Astrocyte (in vitro differentiated cells and primary cell): ENCODE measurements around the gene NUAK2. TPM values are rescaled to one million over a fixed set of nuclear protein-coding genes. Genes with fewer than 3 reads are reported as not detected.

Experiments used
- DNase-seq: peaks from one replicate; pipeline ENCODE4 v3.0.0-alpha.2; 2010; ENCODE audit warnings: low read depth
- FAIRE-seq: peaks from 2 replicates; lab custom pipeline; 2011; peaks lifted over from hg19 to GRCh38; lab: Jason Lieb, UNC
- H2AFZ ChIP-seq: 2 replicates; pipeline ENCODE4 v1.6.0; 2012; ENCODE audit warnings: low read depth, low read length, inconsistent platforms
- H3K27ac ChIP-seq: 2 replicates; pipeline ENCODE4 v1.5.1; 2011; ENCODE audit warnings: low read depth, low read length, inconsistent platforms
- H3K27me3 ChIP-seq: 2 replicates; pipeline ENCODE4 v1.6.0; 2011; ENCODE audit warnings: low read length, inconsistent platforms; ENCODE audit not compliant: insufficient read depth
- H3K36me3 ChIP-seq: 2 replicates; pipeline ENCODE4 v1.5.1; 2011; ENCODE audit warnings: low read length, inconsistent platforms; ENCODE audit not compliant: insufficient read depth
- H3K4me1 ChIP-seq: 2 replicates; pipeline ENCODE4 v1.5.1; 2011; ENCODE audit warnings: low read length, inconsistent platforms; ENCODE audit not compliant: insufficient read depth
- H3K4me2 ChIP-seq: 2 replicates; pipeline ENCODE4 v1.6.0; 2012; ENCODE audit warnings: low read length, inconsistent platforms
- H3K4me3 ChIP-seq: 2 replicates; pipeline ENCODE4 v1.5.1; 2011; ENCODE audit warnings: low read depth, mild to moderate bottlenecking, low read length, inconsistent platforms; ENCODE audit not compliant: insufficient read depth
- H3K79me2 ChIP-seq: 2 replicates; pipeline ENCODE4 v1.6.0; 2012; ENCODE audit warnings: mild to moderate bottlenecking, low read length, inconsistent platforms; ENCODE audit not compliant: insufficient read depth
- H3K9ac ChIP-seq: 2 replicates; pipeline ENCODE4 v1.6.0; 2012; ENCODE audit warnings: mild to moderate bottlenecking, low read length, inconsistent platforms
- H3K9me3 ChIP-seq: 2 replicates; pipeline ENCODE4 v1.5.1; 2012; ENCODE audit warnings: low read depth, mild to moderate bottlenecking, low read length, inconsistent platforms; ENCODE audit not compliant: insufficient read depth
- H4K20me1 ChIP-seq: 2 replicates; pipeline ENCODE4 v1.6.0; 2012; ENCODE audit warnings: low read length, inconsistent platforms; ENCODE audit not compliant: insufficient read depth
- H3K27ac Mint-ChIP-seq: one replicate; pipeline ENCODE4 v1.8.0; 2021; ENCODE audit warnings: mild to moderate bottlenecking, mixed read lengths; ENCODE audit not compliant: unreplicated experiment
- H3K27me3 Mint-ChIP-seq: one replicate; pipeline ENCODE4 v1.8.0; 2021; ENCODE audit warnings: low read depth, mixed read lengths; ENCODE audit not compliant: unreplicated experiment
- H3K36me3 Mint-ChIP-seq: one replicate; pipeline ENCODE4 v1.8.0; 2021; ENCODE audit warnings: low read depth, mixed read lengths; ENCODE audit not compliant: unreplicated experiment
- H3K4me1 Mint-ChIP-seq: one replicate; pipeline ENCODE4 v1.8.0; 2021; ENCODE audit warnings: low read depth, mixed read lengths; ENCODE audit not compliant: unreplicated experiment
- H3K4me3 Mint-ChIP-seq: one replicate; pipeline ENCODE4 v1.8.0; 2021; ENCODE audit warnings: mild to moderate bottlenecking, moderate library complexity, mixed read lengths; ENCODE audit not compliant: unreplicated experiment
- H3K9me3 Mint-ChIP-seq: one replicate; pipeline ENCODE4 v1.8.0; 2021; ENCODE audit warnings: mild to moderate bottlenecking, mixed read lengths; ENCODE audit not compliant: unreplicated experiment
- CTCF ChIP-seq: IDR thresholded peaks from 2 replicates; pipeline ENCODE4 v1.5.1; 2011; ENCODE audit warnings: low read depth, mild to moderate bottlenecking, inconsistent platforms, low read length, moderate library complexity; ENCODE audit not compliant: insufficient read depth
- EZH2 ChIP-seq: IDR thresholded peaks from 2 replicates; pipeline ENCODE4 v1.6.1; 2012; ENCODE audit warnings: mild to moderate bottlenecking, low read length, inconsistent platforms; ENCODE audit not compliant: insufficient read depth
- total RNA-seq: library from RNA; stranded (reverse); gene quantifications from 2 replicates; pipeline ENCODE4 v1.2.1, GENCODE V29; 2021

Gene NUAK2
- total RNA-seq, 1 donor from 2014 or later = 49.4 TPM

DNA sequence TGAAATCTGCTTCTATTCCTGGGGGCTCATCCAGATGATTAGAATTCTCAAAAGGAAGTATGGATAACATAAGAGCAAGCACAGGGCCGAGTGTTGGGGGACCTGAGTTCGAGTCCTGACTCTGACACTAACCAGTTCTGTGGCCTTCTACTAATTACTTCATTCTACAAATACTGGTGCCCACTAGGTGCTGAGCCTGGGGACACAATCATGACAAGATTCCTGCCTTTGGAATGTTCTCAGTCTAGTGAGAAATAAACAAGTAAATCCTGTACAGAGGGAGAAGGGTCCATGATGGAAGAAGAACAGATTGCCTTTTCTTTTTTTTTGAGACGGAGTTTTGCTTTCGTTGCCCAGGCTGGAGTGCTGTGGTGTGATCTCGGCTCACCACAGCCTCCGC lies 2.2 kb upstream of the NUAK2 start:
- Histone ChIP-seq H3K9ac (no peak overlapping the region), H3K36me3 (no peaks in the 10 kb centered on the region), H3K4me3 (no peak overlapping the region), H3K27ac (no peak overlapping the region), H3K79me2 (peaks cover 28% of the 10 kb centered on the region), H3K4me2 (no peak overlapping the region), H4K20me1 (peaks cover 24% of the 10 kb centered on the region), H3K27me3 (peaks cover 2% of the 10 kb centered on the region), H2AFZ (no peak overlapping the region), H3K9me3 (no peaks in the 10 kb centered on the region), H3K4me1 (peaks cover 25% of the 10 kb centered on the region)
- Mint-ChIP-seq H3K9me3 (peaks cover 7% of the 10 kb centered on the region), H3K27me3 (peaks cover 3% of the 10 kb centered on the region), H3K4me1 (peaks cover 19% of the 10 kb centered on the region), H3K36me3 (peaks cover 10% of the 10 kb centered on the region), H3K27ac (no peak overlapping the region), H3K4me3 (no peak overlapping the region)
- FAIRE-seq (no peak), DNase-seq (no peak)
- TF ChIP-seq EZH2 = no peak

DNA sequence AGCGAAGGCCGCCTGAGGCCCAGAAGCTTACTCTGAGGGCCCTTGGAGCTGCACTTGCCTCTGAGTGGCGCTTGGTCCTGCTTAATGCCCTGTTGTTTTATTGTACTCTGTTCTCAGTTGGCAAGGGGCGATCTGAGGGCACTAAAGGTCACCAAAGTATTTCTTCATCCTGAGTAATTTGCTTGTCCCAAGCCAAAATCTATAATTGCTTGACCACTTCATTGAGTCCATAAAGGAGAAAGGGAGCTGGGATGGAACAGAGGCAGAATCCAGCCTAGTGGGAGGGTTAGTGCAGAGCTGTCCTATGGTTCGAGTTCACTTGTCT lies 376 bp upstream of the NUAK2 start:
- Histone ChIP-seq H3K4me3 (no peak overlapping the region), H3K27me3 (no peaks in the 10 kb centered on the region), H3K36me3 (no peaks in the 10 kb centered on the region), H3K9ac (no peak overlapping the region), H4K20me1 (peaks cover 43% of the 10 kb centered on the region), H3K9me3 (no peaks in the 10 kb centered on the region), H3K4me1 (peaks cover 44% of the 10 kb centered on the region), H3K79me2 (peaks cover 47% of the 10 kb centered on the region), H2AFZ (no peak overlapping the region), H3K4me2 (peak overlapping the region; percentile 99), H3K27ac (no peak overlapping the region)
- Mint-ChIP-seq H3K4me3 (peak overlapping the region; percentile 99), H3K27me3 (no peaks in the 10 kb centered on the region), H3K27ac (no peak overlapping the region), H3K9me3 (peaks cover 7% of the 10 kb centered on the region), H3K36me3 (peaks cover 14% of the 10 kb centered on the region), H3K4me1 (peaks cover 33% of the 10 kb centered on the region)
- DNase-seq = no peak
- TF ChIP-seq CTCF (no peak), EZH2 (no peak)
- FAIRE-seq = no peak

DNA sequence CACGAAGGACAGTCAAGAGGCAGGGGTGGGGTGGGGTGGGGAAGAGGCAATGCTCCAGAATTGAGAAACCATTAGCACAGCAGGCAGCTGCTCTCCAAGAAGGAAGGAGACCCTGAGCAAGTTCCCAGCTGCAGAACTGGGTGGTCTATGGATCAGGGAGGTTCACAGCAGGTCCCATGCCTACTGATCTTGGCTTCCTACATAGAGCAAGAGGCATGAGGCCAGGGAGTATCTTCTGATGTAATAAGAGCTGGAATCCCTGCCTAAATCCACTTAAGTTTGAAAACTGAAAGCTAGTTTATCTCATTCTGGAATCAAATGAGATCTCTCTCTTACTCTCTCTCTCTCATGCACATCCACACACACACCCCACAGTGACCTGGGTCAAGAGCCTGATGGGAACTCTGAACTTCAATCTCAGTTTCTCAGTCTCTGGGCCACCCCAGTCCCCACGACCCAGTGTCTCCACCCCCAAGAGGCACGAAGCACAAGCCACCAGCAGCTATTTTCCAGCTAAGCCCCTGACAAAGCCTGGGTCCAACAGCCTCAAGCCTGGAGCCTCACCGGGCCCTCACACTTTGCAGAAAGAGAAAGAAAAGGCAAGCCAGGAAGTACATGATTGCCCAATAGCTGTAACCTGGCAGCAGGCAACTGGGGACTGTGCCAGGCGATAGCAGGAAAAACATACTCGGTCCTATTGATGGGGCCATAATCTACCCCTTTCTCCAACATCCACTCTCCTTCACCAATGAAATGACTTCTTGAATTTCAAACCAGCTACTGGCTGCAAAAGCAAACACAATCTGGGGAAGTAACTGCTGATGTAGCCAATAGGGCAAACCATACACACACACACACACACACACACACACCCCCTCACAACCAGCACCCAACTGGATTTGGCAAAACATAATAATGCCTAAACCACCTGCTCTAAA lies 2.2 kb downstream of the NUAK2 start:
- peak overlapping the region; percentile 60 for H3K4me3 ChIP-seq
- H3K36me3 ChIP-seq = no peaks in the 10 kb centered on the region
- no peaks in the 10 kb centered on the region for H3K27me3 Mint-ChIP-seq
- TF ChIP-seq CTCF (no peak), EZH2 (no peak)
- H3K9me3 Mint-ChIP-seq = peaks cover 7% of the 10 kb centered on the region
- peaks cover 64% of the 10 kb centered on the region for H4K20me1 ChIP-seq
- peaks cover 73% of the 10 kb centered on the region for H3K79me2 ChIP-seq
- H2AFZ ChIP-seq = no peak overlapping the region
- FAIRE-seq = no peak
- H3K27ac ChIP-seq = no peak overlapping the region
- no peaks in the 10 kb centered on the region for H3K9me3 ChIP-seq
- H3K9ac ChIP-seq = peak overlapping the region; percentile 57
- peak; percentile 69 for DNase-seq
- H3K27me3 ChIP-seq = no peaks in the 10 kb centered on the region
- H3K4me3 Mint-ChIP-seq = peak overlapping the region; percentile 99
- peak overlapping the region; percentile 99 for H3K4me2 ChIP-seq
- peaks cover 43% of the 10 kb centered on the region for H3K4me1 ChIP-seq
- peaks cover 21% of the 10 kb centered on the region for H3K36me3 Mint-ChIP-seq
- H3K4me1 Mint-ChIP-seq = peaks cover 44% of the 10 kb centered on the region
- peak overlapping the region; percentile 48 for H3K27ac Mint-ChIP-seq
